SK-MEL-5 (cell line): ENCODE measurements around the gene RNFT1. TPM values are rescaled to one million over a fixed set of nuclear protein-coding genes. Genes with fewer than 3 reads are reported as not detected.
A peak's percentile ranks its signal among the peaks of the same experiment; 100 is the strongest.
"Not testable (repeated sequence)": the region's sequence is repeated elsewhere in the genome, so short reads cannot be mapped to it uniquely, and the experiment has no call there.

Experiments
- DNase-seq: peaks from one replicate; pipeline ENCODE4 v3.0.0-alpha.2; 2016; ENCODE audit warnings: low read depth, low spot score
- in situ Hi-C: cut with HindIII; loops from 2 replicates; pipeline ENCODE4 v1.10.0; 2016; ENCODE audit warnings: low sequenced_read_pairs, high pct_unique_total_duplicates, low pct_unique_long_range_greater_than_20kb
- small RNA-seq, 2 experiments: library from RNA; depleted of rRNA; stranded (forward); fragments of <200 nt; gene quantifications; one replicate each; pipeline ENCODE3, GENCODE V24; 2014
- total RNA-seq: library from RNA; depleted of rRNA; stranded (reverse); fragments of >200 nt; shearing (Covaris generic); gene quantifications from 2 replicates; pipeline ENCODE4 v1.2.3, GENCODE V29; 2014; rRNA removed

RNFT1 gene
- total RNA-seq, 1 experiment from 2014 or later, result 81.9 TPM

DNA sequence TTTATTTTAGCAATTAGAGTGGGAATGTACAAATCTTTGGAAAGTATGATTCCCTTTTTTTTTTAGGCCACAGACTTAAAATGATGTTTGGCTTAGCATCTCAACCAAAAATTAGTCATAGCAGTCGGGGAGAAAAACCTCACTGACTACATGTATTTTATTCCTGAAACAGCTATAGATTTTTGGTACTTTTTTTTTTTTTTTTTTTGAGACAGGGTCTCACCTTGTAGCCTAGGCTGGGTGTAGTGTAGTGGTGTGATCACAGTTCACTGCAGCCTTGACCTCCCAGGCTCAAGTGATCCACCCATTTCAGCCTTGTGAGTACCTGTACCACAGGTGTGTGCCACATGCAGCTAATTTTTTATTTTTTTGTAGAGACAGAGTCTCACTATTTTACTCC is 23.4 kb downstream of the RNFT1 start:
- DNase-seq, result no peak
- in situ Hi-C loops, result no loop called here

DNA sequence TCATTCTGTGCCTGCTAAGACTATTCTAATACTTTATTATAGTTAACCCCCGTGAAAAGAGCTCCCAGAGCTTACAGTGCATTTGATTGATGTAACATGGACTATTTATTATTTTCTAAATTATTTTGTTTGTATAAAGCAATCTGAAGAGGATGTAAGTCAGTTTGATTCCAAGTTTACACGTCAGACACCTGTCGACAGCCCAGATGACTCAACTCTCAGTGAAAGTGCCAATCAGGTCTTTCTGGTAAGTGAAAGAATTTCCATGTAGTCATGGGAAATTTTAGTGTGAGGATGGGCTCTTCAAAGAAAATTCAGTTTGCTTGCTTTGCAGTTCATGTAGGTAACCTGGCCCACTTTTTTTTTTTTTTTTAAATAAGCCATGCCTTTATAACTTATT is 23.8 kb downstream of the RNFT1 start:
- in situ Hi-C loops, DNase-seq: not testable (repeated sequence)

DNA sequence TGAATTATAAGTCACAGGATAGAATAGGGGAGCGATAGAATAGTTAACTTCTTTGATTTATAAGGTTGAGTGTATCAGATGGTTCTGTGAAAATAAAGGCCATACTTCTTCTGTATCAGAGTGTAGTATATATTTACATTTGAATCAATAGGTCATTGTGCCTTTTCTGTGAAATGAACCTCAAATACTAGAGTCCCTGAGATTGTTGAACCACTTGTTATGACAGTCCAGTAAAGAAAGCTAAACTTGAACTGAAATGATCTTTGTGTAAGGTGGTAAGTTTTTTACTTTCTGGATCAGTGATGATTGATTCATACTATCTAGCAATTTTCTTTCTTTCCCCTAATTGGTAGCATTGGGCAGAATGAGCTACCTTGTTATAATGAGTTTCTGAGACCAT is 31.2 kb downstream of the RNFT1 start:
- peak; percentile 23 for DNase-seq
- in situ Hi-C loops, result not testable (repeated sequence)

GRCh38 chr17:59930768-59931167 is 33.8 kb downstream of the RNFT1 start:
- DNase-seq, in situ Hi-C loops: not testable (repeated sequence)

GRCh38 chr17:59930121-59930520 is 34.4 kb downstream of the RNFT1 start:
- DNase-seq, in situ Hi-C loops: not testable (repeated sequence)

DNA sequence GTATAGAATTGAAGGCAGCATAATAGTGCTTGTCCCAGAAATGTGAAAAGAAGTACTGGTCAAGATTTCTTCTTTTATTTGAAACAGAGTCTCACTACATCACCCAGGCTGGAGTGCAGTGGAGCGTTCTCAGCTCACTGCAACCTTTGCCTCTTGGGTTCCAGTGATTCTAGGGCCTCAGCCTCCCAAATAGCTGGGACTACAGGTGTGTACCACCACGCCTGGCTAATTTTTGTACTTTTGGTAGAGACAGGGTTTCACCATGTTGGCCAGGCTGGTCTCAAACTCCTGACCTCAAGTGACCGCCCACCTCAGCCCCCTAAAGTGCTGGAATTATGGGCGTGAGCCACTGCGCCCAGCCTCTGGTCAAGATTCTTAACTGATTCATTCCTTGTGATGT is 43.9 kb downstream of the RNFT1 start:
- in situ Hi-C loops, result not testable (repeated sequence)

DNA sequence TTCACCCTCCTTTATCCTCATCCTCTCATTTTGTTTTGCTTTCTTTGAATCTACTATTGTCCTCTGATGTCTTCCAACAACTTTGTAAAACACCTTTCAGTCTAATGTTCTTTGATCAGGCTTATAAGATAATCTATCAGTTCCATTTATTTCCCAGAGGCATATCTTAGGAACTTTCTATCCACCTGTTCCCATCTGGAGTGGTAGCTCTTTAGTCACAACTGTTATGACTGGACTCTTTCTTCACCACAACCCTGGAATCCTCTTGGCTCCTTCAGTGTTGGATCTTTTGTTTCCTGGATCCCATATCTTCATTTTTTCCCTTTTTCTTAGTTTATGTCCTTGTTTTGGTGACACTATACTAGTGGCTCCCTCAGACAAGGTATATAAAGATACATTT is 48.1 kb downstream of the RNFT1 start:
- in situ Hi-C loops, result no loop called here
- no peak for DNase-seq

More for the DNA sequence above, 43.9 kb downstream of the RNFT1 start:
- DNase-seq, result not testable (repeated sequence)

DNA sequence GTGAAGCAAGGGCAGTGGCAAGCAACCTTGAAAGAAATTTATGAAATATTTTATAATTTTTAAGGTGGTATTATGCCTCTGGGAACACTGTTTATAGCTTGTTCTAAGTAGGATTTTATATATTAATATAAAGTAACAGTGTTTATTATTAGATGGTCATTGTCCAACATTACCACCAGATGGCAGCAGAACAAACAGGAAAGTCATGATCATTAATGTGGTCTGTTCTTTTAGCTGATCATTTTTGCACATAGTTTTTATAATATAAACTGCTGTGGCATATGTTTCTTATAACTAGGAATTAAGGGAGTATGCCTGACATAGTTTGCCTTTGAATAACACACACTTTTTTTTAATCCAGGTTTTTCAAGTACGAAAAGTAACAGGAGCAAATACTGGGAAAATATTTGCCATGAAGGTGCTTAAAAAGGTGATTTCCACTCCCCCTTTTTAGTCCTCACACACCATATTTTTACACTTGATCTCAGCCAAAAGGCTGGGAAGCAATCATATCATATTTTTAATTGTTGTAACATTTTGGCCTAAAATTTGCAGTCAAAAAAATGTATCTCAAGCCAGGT is 50.2 kb downstream of the RNFT1 start:
- in situ Hi-C loops, result no loop called here
- DNase-seq, result peak; percentile 78

DNA sequence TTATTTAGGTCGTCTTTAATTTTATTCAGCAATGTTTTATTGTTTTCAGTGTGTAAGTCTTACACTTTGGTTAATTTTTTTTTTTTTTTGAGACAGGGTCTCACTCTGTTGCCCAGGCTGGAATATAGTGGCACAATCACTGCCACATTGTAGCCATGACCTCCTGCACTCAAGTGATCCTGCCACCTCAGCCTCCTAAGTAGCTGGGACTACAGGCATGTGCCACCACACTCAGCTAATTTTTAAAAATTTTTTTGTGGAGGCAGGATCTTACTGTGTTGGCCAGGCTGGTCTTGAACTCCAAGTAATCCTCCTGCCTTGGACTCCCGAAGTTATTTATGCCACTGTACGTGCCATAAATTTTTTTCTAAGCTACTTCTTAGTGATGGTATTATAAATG is 57.1 kb downstream of the RNFT1 start:
- no peak for DNase-seq
- in situ Hi-C loops, result no loop called here

DNA sequence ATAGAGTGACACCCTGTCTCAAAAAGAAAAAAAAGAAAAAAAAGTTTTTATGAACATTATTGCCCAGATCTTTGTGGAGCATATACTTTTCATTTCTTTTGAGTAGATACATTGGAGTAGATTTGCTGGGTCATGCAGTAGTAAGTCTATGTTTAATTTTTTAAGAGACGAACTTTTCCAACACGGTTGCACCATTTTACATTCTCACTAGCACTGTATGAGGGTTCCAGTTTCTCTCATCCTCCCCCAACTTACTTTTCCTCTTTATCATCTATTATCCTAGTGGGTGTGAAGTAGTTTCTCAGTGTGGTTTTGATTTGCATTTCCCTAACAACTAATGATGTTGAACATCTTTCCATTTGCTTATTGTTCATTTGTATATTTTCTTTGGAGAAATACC is 61.1 kb downstream of the RNFT1 start:
- in situ Hi-C loops, result no loop called here
- no peak for DNase-seq

Small RNA genes lying within 50 kb of the gene (small RNA-seq; reads per million reads assigned to genes)
- 0 reads per million in 2 experiments for gene RPS29P21

Other genes starting within 250 kb of the RNFT1 start
- gene TUBD1, start 71.8 kb downstream of the RNFT1 start, total RNA-seq, result 7.3 and 7.4 TPM in 2 replicates
- 29.6 TPM in 2 replicates for gene RPS6KB1, start 71.6 kb downstream of the RNFT1 start, total RNA-seq
- gene HEATR6, start 114.2 kb upstream of the RNFT1 start, total RNA-seq, result 27.1 and 28.1 TPM in 2 replicates
- not detected in 2 replicates for gene CA4, start 185.2 kb upstream of the RNFT1 start, total RNA-seq